Stomach (tissue), 4 donors: ENCODE measurements around the gene TEX19.

Experiments used
- POLR2A ChIP-seq, 4 donors: fragments of 450-650 bp; IDR thresholded peaks; one replicate each; pipeline ENCODE4 v1.6.1; 2016; ENCODE audit warnings: antibody characterized with exemption in 4 of 4, control low read depth in 2 of 4, mild to moderate bottlenecking in 1 of 4, moderate library complexity in 1 of 4
- TF ChIP-seq, protein P1 (sequence below), 7 experiments: fragments of 450-650 bp in 4 of 7; fragments of 200-600 bp in 3 of 7; sonication (generic) in 3 of 7; IDR thresholded peaks; one replicate each; pipeline ENCODE4 v1.5.1; 2016 to 2019; ENCODE audit warnings: antibody characterized with exemption in 7 of 7, control low read depth in 2 of 7, mild to moderate bottlenecking in 1 of 7

DNA sequence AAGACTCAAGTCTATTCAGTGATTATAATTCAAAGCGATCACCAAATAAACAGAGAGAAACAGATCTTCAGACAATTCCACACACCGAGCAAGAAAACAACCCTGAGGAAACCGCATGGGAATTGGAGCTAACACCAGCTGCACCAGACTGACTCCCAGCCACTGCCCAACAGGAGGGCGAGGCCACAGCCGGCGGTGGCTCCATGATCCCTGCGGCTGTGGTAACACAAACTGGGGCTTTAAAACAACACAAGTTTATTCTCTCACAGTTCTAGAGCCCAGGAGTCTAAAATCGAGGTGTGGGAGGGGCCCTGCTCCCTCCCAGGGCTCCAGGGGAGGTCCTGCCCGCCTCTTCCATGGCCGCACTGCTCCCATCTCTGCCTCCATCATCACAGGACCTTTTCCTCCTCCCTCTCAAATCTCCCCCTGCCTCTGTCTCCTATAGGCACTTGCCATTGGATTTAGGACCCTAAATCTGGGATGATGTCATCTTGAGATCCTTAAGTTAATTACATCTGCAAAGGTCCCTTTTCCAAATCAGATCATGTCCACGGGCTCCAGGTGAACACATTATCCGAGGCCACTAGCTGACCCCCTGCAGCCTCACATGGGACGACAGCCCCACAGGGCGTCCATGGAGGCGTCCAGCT is 49.4 kb downstream of the TEX19 start:
- TF ChIP-seq, protein P1, sequence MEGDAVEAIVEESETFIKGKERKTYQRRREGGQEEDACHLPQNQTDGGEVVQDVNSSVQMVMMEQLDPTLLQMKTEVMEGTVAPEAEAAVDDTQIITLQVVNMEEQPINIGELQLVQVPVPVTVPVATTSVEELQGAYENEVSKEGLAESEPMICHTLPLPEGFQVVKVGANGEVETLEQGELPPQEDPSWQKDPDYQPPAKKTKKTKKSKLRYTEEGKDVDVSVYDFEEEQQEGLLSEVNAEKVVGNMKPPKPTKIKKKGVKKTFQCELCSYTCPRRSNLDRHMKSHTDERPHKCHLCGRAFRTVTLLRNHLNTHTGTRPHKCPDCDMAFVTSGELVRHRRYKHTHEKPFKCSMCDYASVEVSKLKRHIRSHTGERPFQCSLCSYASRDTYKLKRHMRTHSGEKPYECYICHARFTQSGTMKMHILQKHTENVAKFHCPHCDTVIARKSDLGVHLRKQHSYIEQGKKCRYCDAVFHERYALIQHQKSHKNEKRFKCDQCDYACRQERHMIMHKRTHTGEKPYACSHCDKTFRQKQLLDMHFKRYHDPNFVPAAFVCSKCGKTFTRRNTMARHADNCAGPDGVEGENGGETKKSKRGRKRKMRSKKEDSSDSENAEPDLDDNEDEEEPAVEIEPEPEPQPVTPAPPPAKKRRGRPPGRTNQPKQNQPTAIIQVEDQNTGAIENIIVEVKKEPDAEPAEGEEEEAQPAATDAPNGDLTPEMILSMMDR (IDR thresholded peaks at IDR 0.05): no peak
- no peak for TF ChIP-seq POLR2A (IDR thresholded peaks at IDR 0.05)
